Activated naive CD8-positive, alpha-beta T cell treated with anti-CD3 and anti-CD28 coated beads, Interleukin-2, amount 10 ng/mL, durations not matched to agents 7 days and 5 days (primary cell): Measurements from ENCODE around the gene PIP4K2C. TPM values are rescaled to one million over a fixed set of nuclear protein-coding genes. Genes with fewer than 3 reads are reported as not detected.
A peak's percentile ranks its signal among the peaks of the same experiment; 100 is the strongest.
"Not testable (repeated sequence)": the region's sequence is repeated elsewhere in the genome, so short reads cannot be mapped to it uniquely, and the experiment has no call there.

Experiments
- ATAC-seq: fragments of 150-1000 bp; cut with Tn5 transposase; one replicate; pipeline ENCODE4 v1.10.0; 2021; ENCODE audit warnings: low read depth, moderate library complexity
- POLR2A ChIA-PET: fragments of 350-600 bp; sonication (Branson Sonifier 250); formaldehyde crosslinking; loops from one replicate; lab custom pipeline; 2021; ENCODE audit warnings: antibody characterized with exemption; lab: Charles Lee
- DNase-seq: peaks from one replicate; pipeline ENCODE4 v3.0.0; 2021
- H3K27ac Mint-ChIP-seq: one replicate; pipeline ENCODE4 v1.8.0; 2022; ENCODE audit warnings: mild to moderate bottlenecking, mixed read lengths
- H3K27me3 Mint-ChIP-seq: one replicate; pipeline ENCODE4 v1.8.0; 2022; ENCODE audit warnings: mild to moderate bottlenecking, moderate library complexity, mixed read lengths
- H3K36me3 Mint-ChIP-seq: one replicate; pipeline ENCODE4 v1.8.0; 2021; ENCODE audit warnings: mild to moderate bottlenecking, mixed read lengths
- H3K4me1 Mint-ChIP-seq: one replicate; pipeline ENCODE4 v1.8.0; 2021; ENCODE audit warnings: mixed read lengths
- H3K4me3 Mint-ChIP-seq: one replicate; pipeline ENCODE4 v1.8.0; 2022; ENCODE audit warnings: mild to moderate bottlenecking, moderate library complexity, mixed read lengths
- H3K9me3 Mint-ChIP-seq: one replicate; pipeline ENCODE4 v1.8.0; 2021; ENCODE audit warnings: mixed read lengths
- total RNA-seq, 2 experiments: library from RNA; stranded (reverse); gene quantifications; one replicate each; pipeline ENCODE4 v1.2.3, GENCODE V29; 2021

The PIP4K2C gene
- total RNA-seq, 2 experiments from 2014 or later, result 21.6 to 24.1 TPM

- POLR2A ChIA-PET, result no interaction called here
- Mint-ChIP-seq H3K36me3 (no peaks in the 10 kb centered on the region), H3K4me3 (no peak overlapping the region), H3K27ac (no peak overlapping the region), H3K4me1 (peaks cover 9% of the 10 kb centered on the region), H3K27me3 (peaks cover 97% of the 10 kb centered on the region), H3K9me3 (no peaks in the 10 kb centered on the region)
- ATAC-seq (no peak), DNase-seq (no peak)
Observed at GRCh38 chr12:57626111-57626920, 35.3 kb downstream of the PIP4K2C start.

DNA sequence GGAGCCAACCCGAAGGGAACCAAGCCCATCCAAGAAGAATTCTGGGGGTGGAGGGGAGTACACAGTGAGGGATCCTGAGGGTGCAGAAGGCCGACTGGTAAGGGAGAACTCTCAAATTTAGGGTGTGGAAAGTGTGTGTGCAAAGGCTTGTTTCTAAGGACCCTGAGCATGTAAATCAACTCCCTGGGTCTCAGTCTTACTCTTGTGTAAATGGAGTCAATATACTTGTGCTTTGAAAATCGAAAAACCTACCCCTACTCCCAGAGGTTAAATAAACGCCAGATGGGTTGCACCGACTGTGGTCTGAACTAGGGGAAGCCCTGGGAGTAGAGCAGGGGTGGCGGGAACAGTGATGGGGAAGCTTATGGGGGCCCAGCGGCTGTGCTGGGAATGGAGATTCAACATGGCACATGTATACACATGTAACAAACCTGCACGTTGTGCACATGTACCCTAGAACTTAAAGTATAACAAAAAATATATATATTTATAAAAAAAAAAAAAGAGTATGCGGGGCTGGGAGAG, 36.0 kb downstream of the PIP4K2C start:
- no peak for ATAC-seq
- peaks cover 7% of the 10 kb centered on the region for H3K4me1 Mint-ChIP-seq
- no peaks in the 10 kb centered on the region for H3K36me3 Mint-ChIP-seq
- H3K9me3 Mint-ChIP-seq, result no peaks in the 10 kb centered on the region
- POLR2A ChIA-PET, result no interaction called here
- no peak for DNase-seq
- H3K27ac Mint-ChIP-seq, result no peak overlapping the region
- peaks cover 96% of the 10 kb centered on the region for H3K27me3 Mint-ChIP-seq
- no peak overlapping the region for H3K4me3 Mint-ChIP-seq

DNA sequence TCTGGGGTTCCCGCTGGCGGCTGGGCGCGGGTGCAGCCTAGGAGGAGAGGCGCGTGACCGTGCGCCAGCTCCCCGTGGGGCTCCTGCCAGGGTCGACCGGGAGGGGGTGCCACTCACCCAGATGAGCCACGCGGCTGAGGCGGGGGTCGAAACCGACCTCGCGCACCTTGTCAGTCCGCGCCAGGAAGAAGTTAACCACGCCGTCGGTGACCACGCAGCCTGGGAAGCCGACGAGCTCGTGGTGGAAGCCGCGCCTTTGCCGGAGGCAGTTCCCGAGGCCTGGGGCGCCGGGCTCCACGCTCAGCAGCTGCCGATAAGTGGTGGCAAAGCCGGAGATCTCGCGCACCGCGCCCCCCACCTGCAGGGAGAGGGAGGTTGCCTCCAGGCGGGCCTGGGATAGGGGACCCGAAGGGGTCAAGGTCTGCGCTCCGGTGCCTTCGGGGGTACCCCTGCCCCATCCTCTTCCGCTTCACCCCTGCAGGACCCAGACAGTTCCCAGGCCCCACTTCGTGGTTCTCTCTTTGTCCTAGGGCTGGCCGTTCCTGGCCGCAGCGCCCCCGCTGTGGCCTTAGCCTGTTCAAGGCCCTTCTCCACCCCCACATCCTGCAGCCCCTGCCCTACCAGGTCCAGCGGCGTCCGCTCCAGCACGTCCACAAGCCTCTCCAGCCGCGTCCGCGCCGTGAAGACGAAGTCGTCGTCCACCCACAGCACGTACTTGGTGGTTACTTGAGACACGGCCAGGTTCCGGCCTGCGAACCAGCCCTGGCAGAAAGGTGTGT, 36.7 kb downstream of the PIP4K2C start:
- POLR2A ChIA-PET, result no interaction called here
- peaks cover 93% of the 10 kb centered on the region for H3K27me3 Mint-ChIP-seq
- H3K4me1 Mint-ChIP-seq, result peaks cover 8% of the 10 kb centered on the region
- H3K9me3 Mint-ChIP-seq, result no peaks in the 10 kb centered on the region
- no peaks in the 10 kb centered on the region for H3K36me3 Mint-ChIP-seq
- peak overlapping the region; percentile 48 for H3K4me3 Mint-ChIP-seq
- peak; percentile 59 for DNase-seq
- ATAC-seq, result peak; percentile 42
- H3K27ac Mint-ChIP-seq, result no peak overlapping the region

DNA sequence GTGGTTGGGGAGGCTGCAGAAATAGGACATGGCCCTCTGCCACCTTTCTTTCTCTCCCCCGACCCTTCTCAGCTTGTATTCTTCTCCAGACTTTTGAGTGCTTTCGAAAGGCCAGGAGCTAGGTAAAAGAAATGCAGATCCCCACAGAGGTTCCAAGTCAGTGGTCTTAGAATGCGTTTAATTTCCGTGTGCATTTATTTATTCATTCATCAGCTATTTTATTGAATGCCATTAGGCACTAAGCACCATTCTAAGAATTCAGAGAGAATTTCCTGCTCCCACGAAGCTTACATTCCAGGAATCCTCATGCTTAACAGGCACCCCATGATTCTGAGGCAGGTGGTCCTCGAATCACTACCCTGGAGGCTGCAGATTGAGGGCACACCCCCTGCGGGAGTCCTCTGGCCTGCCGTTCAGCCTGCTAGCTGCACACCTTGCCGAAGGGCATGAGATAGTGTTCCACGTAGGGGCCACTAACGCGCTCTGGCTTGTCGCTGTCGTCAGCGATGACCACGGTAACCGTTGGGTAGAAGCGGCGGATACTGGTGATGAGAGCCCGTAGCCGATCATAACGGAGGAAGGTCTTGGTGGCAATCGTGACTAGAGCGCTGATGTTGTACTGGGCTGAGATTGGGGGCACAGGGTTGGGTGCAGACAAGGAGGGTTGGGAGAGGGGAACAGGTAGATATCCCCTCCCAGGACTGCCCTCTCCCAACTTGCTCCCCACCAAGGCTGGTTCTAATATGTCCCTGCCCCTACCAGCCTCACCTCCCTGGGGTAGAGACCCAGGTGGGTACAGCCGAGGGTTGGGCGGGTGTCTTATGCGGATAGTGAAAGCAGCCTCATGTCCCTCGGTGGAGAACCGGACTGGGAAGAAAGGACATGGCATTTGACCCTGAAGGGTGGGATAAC, 37.5 kb downstream of the PIP4K2C start:
- Mint-ChIP-seq H3K27ac (no peak overlapping the region), H3K36me3 (no peaks in the 10 kb centered on the region), H3K4me3 (peak overlapping the region; percentile 48), H3K4me1 (peaks cover 12% of the 10 kb centered on the region), H3K27me3 (peaks cover 89% of the 10 kb centered on the region), H3K9me3 (no peaks in the 10 kb centered on the region)
- POLR2A ChIA-PET, result no interaction called here
- ATAC-seq, result no peak
- DNase-seq, result no peak

- Mint-ChIP-seq H3K27me3 (peaks cover 80% of the 10 kb centered on the region), H3K4me1 (peaks cover 12% of the 10 kb centered on the region), H3K27ac (no peak overlapping the region), H3K4me3 (no peak overlapping the region), H3K36me3 (no peaks in the 10 kb centered on the region), H3K9me3 (no peaks in the 10 kb centered on the region)
- ATAC-seq (no peak), DNase-seq (no peak)
- POLR2A ChIA-PET, result no interaction called here
Observed at GRCh38 chr12:57629897-57630471, 39.0 kb downstream of the PIP4K2C start.

DNA sequence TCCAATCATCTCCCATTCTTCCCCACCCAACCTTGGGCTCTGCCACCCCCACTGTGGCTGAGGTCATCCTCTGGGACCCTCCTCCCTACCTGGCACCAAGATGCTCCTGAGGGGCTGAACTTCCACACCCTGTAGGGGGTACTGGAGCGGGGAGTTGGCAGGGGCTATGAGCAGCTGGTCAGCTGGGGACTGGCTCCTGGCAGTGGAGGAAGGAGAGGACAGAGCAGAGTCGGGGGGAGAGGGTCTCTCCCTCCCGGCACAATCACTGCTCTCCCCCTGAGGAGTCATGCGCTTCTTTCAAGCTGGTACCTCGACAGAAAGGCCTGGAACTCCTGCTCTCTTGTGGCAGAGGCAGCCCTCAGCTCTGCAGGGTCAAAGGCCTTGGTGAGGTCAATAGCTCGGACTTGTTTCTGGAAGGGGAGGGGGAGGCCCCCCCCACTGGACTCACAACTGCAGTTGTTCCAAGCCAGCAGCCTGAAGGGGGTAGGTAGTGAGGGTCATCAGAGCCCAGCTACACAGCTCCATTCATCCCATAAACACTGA, 40.0 kb downstream of the PIP4K2C start:
- no peak for ATAC-seq
- Mint-ChIP-seq H3K4me3 (no peak overlapping the region), H3K4me1 (peaks cover 12% of the 10 kb centered on the region), H3K27me3 (peaks cover 73% of the 10 kb centered on the region), H3K9me3 (no peaks in the 10 kb centered on the region), H3K27ac (no peak overlapping the region), H3K36me3 (no peaks in the 10 kb centered on the region)
- no peak for DNase-seq
- POLR2A ChIA-PET, result no interaction called here

DNA sequence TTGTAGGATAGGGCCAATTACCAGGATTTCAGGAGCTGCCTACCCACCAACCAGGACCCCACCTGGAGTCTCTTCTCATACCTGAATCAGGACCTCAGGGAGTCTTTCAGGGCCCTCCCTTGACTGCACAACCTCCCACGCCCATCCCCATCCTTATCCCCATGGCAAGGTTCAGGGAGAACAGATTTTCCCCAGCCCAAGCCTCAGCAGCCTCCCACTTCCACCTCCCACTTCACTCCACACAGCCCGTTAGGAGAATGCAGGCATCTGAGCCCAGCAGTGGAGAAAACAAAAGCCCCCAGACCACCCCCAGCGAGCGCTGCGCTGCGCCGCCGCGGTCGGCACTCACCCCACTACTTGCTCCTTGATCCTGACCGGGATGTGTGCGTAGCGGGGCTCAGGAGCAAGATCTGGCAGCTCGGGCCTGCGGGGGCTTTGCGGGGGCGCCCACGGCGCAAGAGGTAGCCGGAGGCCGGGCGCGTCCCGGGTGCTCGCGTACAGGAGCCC, 40.6 kb downstream of the PIP4K2C start:
- H3K27me3 Mint-ChIP-seq, result peaks cover 69% of the 10 kb centered on the region
- ATAC-seq (no peak), DNase-seq (peak; percentile 28)
- H3K36me3 Mint-ChIP-seq, result no peaks in the 10 kb centered on the region
- H3K9me3 Mint-ChIP-seq, result no peaks in the 10 kb centered on the region
- H3K4me1 Mint-ChIP-seq, result peaks cover 12% of the 10 kb centered on the region
- H3K27ac Mint-ChIP-seq, result no peak overlapping the region
- POLR2A ChIA-PET, result no interaction called here
- H3K4me3 Mint-ChIP-seq, result peak overlapping the region; percentile 78

GRCh38 chr12:57632073-57632957, 41.3 kb downstream of the PIP4K2C start:
- Mint-ChIP-seq H3K27ac (no peak overlapping the region), H3K36me3 (no peaks in the 10 kb centered on the region), H3K4me1 (peaks cover 9% of the 10 kb centered on the region), H3K9me3 (no peaks in the 10 kb centered on the region), H3K27me3 (peaks cover 65% of the 10 kb centered on the region), H3K4me3 (peak overlapping the region; percentile 78)
- POLR2A ChIA-PET, result no interaction called here
- peak; percentile 56 for DNase-seq
- peak; percentile 33 for ATAC-seq

DNA sequence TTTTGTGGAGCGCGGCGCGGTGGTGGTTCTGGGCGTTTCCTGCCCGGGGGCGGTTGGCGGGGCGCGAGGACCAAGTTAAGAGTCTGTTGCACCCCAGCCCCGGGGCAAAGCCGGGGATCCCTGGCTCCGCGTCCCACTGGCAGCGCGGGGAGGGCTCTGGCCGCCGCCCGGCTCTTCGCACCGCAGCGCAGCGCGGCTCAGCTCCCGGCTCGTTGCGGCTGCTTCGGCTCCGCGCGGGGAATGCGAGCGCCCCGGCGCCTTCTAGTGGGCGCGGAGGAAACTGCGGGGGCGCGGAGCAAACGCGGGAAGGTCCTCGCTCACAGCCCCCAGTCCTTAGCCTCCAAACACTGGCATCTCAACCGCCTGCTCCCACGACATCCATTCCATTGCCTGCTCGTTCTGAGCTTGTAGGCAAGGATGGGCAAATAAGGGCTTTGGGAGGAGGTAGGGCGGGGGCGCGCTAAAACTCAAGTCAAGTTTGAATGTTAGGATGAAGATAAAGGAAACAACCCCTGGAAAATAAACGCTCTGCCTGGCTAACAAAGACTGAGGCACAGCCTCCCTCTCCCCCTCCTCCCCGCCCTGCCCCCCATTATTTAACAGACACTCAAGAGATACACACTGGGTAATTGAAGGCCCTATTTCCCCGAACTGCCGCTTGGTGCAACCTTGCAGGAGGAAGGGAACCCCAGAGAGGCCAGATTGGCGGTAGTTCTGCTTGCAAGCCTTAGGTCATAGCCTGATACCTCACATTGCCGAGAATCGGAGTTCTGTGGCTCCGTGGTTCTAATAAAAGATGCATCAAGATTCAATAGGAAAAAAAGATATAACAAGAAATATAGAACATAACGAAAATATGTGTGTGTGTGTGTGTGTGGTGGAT, 42.2 kb downstream of the PIP4K2C start, which contains the start of gene B4GALNT1:
Gene B4GALNT1 (minus strand): TSS at position 244 of the 883 bp plus-strand sequence. CDS start 1,069 bp downstream, outside the sequence.
- Mint-ChIP-seq H3K4me3 (peak within 1 kb of the TSS; percentile 78), H3K27ac (no peak within 1 kb of the TSS), H3K4me1 (peaks cover 7% of the 10 kb centered on the region), H3K27me3 (peaks cover 58% of the 10 kb centered on the region), H3K9me3 (no peaks in the 10 kb centered on the region), H3K36me3 (no peaks in the 10 kb centered on the region)
- ATAC-seq (peak; percentile 79), DNase-seq (peak; percentile 84)
- POLR2A ChIA-PET, result no interaction called here

DNA sequence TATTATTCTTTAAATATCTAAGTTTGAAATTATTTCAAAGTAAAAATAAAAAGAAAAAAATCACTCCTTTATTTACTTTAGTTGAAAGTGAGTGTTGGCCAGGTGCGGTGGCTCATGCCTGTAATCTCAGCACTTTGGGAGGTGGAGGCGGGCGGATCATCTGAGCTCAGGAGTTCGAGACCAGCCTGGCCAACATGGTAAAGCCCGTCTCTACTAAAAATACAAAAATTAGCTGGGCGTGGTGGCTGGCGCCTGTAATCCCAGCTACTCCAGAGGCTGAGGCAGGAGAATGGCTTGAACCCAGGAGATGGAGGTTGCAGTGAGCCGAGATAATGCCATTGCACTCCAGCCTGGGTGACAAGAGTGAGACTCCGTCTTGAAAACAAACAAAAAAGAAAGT, 45.7 kb downstream of the PIP4K2C start:
- H3K4me3 Mint-ChIP-seq, H3K27ac Mint-ChIP-seq, ATAC-seq, DNase-seq, POLR2A ChIA-PET, H3K9me3 Mint-ChIP-seq, H3K36me3 Mint-ChIP-seq, H3K4me1 Mint-ChIP-seq: not testable (repeated sequence)
- peaks cover 42% of the 10 kb centered on the region for H3K27me3 Mint-ChIP-seq

GRCh38 chr12:57637364-57637763, 46.4 kb downstream of the PIP4K2C start:
- H3K4me3 Mint-ChIP-seq, result no peak overlapping the region
- POLR2A ChIA-PET, result no interaction called here
- DNase-seq, result no peak
- H3K9me3 Mint-ChIP-seq, result no peaks in the 10 kb centered on the region
- no peak for ATAC-seq
- no peak overlapping the region for H3K27ac Mint-ChIP-seq
- H3K4me1 Mint-ChIP-seq, result peaks cover 5% of the 10 kb centered on the region
- no peaks in the 10 kb centered on the region for H3K36me3 Mint-ChIP-seq
- H3K27me3 Mint-ChIP-seq, result peaks cover 40% of the 10 kb centered on the region
